Caki2 (cell line): Measurements from ENCODE around the gene ZNF335. TPM values are rescaled to one million over a fixed set of nuclear protein-coding genes. Genes with fewer than 3 reads are reported as not detected.
"Not testable (repeated sequence)": the region's sequence is repeated elsewhere in the genome, so short reads cannot be mapped to it uniquely, and the experiment has no call there.

Source experiments
- DNase-seq: peaks from one replicate; pipeline ENCODE4 v3.0.0-alpha.2; 2015; ENCODE audit warnings: low read depth
- in situ Hi-C: cut with HindIII; loops from 2 replicates; pipeline ENCODE4 v1.10.0; 2016; ENCODE audit warnings: low sequenced_read_pairs, low pct_unique_long_range_greater_than_20kb, mixed read lengths
- total RNA-seq: library from RNA; depleted of rRNA; stranded (reverse); fragments of >200 nt; shearing (Covaris generic); gene quantifications from 2 replicates; pipeline ENCODE4 v1.2.3, GENCODE V29; 2014; ENCODE audit warnings: low replicate concordance

The ZNF335 gene
- total RNA-seq, 1 experiment from 2014 or later, result 4.8 TPM

DNA sequence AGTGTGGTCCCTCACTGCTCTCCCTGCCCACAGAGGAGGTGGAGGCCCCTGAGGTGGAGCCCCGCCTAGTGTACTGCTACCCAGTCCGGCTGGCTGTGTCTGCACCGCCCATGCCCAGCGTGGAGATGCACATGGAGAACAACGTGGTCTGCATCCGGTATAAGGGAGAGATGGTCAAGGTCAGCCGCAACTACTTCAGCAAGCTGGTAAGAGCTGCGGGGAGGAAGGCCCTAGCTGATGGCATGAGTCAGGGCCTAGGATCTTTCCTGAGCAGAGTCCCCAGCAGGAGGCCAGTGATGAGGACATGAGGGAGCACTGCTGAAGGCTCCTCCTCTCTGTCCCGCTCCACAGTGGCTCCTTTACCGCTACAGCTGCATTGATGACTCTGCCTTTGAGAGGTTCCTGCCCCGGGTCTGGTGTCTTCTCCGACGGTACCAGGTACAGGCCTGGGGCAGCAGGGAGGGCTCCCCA is 26.3 kb downstream of the ZNF335 start:
- no peak for DNase-seq
- in situ Hi-C loops, result no loop called here

DNA sequence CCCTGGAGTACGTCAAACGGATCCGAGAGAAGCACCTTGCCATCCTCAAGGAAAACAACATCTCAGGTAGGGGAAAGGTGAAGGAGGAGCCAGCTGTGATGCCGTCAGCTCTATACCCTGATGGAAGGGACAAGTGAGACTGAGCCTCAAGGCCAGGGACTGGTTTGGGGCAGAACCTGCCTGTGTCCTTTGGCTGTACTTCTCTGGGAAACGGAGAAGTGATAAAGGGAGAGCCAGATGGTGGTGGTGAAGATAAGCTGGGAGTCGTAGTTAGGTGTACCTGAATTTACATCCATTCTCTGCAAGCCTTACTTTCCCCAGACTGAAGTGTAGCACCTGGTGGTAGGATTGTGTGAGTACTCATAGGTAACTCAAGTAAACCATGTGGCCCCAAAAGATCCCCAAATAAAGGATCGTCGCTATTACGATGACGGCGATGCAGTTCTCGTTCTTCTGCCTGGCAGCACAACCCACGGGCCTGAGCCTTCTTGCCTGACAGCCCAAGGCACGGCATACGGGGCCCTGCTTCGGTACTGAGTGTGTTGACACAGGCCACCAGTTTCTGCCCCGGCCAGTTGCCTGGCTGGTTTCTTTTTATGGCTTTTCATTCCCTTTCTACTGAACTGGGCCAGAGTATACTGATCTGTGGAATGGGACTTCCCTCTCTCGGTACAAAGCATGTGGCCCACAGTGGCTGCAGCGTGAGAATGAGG is 26.9 kb downstream of the ZNF335 start:
- in situ Hi-C loops, result no loop called here

DNA sequence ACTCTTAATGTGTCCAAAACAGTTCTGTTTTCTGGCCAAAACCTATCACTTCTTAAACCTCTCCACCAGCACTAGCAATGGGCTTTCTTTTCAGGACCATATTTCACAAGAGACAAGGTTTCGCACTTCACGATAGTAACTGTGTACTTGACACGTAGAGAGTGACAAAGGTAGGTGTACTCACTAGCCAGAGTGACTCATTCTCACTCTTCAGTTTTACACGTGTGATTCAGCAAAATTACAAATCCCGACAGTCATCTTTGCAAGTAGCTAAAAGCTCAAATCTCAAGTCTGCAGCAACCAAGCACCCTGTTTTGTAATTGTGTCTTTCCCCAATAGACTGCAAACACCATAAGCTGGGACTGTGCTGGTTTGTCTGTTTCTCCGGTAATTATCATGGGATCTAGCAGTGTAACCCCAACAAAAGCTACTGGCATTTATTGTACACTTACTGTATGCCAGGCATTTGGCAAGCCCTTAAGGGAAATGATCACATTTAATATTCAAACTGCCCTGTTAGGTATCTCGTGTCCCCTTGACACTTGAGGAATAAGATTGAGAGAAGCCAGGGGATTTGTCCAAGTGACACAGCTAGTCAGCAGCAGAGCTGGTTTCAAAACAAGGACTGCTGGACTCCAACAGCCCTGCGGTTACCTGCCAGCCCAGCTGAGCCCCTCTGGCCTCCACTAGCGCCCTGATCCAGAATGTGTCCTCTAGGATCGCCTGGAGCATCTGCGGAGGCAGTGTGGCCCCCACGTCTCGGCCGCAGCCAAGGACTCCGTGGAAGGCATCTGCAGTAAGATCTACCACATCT is 27.6 kb downstream of the ZNF335 start:
- DNase-seq, result peak; percentile 69
- in situ Hi-C loops, result no loop called here

More for the DNA sequence above, 26.9 kb downstream of the ZNF335 start:
- DNase-seq, result no peak

DNA sequence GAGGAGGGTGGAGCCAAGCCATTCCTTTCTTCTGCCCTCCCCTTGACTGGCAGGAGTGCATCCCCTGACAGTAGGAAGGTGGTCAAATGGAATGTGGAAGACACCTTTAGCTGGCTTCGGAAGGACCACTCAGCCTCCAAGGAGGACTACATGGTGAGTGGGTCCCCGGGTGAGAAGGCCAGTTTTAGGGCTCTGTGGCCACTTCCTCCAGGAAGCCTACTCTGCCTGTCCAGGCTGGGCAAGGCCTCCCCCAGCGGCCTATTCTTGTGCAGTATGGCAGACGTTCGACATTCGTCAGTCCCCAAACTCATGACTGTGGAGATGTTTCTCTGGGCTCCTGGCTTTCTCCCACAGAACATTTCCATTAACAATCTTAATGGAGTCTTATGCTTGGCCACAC is 28.4 kb downstream of the ZNF335 start:
- in situ Hi-C loops, result no loop called here

DNA sequence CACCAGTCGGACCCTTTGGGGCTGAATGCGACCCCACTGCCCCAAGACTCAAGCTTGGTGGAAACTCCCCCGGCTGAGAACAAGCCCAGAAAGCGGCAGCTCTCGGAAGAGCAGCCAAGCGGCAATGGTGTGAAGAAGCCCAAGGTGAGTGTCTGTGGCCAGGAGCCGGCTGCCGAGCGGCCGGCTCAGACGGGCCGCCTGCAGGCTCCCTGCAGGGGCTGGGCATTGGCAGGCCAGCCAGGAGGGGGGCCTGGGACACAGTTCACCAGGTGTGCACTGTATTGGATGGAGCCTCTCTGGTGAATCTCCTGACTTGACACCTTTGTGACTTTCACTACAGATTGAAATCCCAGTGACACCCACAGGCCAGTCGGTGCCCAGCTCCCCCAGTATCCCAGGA is 31.5 kb downstream of the ZNF335 start:
- DNase-seq, result no peak
- in situ Hi-C loops, result no loop called here

More for the DNA sequence above, 28.4 kb downstream of the ZNF335 start:
- DNase-seq, result no peak

DNA sequence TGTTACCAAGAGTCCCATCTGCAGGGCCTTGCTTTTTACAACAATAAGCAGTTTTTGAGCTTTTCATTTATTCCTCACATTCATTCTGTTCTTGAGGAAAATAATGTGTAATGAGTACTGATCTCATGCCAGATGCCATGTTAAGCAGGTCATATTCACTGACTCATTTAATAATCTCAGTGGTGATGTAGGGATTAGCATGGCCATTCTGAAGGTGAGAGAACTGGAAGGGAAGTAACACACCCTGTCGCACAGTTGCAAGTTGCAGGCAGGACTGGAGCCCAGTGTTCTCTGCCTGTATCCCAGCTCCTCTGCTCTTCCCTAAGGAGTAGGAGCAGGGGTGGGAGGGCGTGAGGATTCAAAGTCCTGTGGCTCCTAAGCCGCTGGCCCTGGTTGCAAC is 31.9 kb downstream of the ZNF335 start:
- in situ Hi-C loops, result no loop called here
- DNase-seq, result no peak

DNA sequence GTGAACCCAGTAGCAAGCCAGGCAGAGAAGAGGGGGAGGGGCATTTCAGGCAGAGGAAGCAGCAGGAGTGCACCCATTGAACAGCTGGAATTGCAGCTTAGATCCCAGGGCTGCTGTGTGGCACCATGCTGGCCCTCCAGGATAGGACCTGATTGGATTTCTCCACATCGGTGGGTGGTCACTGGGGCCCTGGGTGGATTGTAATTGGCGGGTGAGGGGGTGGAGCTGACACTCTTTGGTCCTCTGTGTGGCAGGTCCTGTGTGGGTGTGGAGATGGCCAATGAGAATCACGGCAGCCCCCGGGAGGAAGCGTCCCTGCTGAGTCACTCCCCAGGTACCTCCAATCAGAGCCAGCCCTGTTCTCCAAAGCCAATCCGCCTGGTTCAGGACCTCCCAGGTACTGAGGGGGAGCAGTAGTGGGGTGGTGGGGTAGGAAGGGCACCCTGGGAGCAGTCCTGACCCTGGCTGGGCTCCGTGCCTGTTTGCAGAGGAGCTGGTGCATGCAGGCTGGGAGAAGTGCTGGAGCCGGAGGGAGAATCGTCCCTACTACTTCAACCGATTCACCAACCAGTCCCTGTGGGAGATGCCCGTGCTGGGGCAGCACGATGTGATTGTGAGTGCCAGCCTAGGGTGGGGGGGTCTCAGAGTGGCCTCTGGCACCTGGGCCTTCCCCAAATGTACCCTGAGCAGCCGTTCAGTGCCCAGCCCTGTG is 33.1 kb downstream of the ZNF335 start:
- in situ Hi-C loops, result no loop called here
- DNase-seq, result no peak

DNA sequence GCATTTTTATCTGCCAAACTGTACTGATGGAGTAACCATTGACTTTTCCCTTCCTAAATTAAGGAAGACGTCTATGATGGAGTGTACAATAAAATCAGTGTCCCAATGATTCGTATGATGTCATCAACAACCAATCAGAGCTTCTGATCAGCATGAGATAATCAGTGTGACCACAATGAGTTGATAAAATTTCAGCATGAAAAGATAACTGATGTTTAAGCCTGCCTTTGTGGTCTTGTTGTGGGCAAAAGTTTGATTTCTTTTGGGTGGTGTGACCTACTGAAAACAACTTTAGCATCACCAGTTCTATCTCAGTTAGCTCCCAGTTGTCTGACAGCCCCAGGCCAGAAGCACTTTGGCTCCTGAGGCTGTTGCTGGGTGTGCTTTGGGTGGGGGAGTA is 34.2 kb downstream of the ZNF335 start:
- in situ Hi-C loops, result no loop called here

DNA sequence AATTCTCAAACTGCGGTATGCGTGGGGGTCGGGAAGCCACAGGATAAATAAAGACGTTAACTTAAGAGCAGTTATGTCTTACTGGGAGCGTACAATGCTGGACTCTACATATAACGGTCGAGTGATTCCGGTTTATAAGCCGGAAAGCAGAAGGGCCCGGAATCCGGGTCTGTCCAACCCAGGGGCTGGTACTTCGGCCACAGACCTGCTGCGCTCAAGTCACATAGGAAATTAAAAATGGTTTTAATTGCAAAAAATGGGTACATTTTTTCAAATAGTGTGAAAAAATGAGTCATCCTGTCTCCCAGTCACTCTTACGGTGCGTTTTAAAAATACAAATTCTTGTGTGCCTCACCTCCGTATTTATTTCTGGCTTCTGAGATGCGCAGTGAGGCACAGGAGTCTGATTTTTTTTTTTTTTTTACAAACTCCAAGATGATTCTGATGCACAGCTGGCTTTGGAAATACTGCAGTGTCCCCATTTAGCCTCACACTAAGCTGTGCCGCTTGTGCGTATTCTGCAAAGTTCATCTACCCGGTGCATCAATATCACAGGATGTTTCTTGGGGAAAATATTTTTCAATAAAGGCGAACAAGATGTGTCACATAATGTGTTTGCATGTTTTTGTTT is 36.5 kb downstream of the ZNF335 start:
- in situ Hi-C loops, result no loop called here
- no peak for DNase-seq

More for the DNA sequence above, 34.2 kb downstream of the ZNF335 start:
- no peak for DNase-seq

DNA sequence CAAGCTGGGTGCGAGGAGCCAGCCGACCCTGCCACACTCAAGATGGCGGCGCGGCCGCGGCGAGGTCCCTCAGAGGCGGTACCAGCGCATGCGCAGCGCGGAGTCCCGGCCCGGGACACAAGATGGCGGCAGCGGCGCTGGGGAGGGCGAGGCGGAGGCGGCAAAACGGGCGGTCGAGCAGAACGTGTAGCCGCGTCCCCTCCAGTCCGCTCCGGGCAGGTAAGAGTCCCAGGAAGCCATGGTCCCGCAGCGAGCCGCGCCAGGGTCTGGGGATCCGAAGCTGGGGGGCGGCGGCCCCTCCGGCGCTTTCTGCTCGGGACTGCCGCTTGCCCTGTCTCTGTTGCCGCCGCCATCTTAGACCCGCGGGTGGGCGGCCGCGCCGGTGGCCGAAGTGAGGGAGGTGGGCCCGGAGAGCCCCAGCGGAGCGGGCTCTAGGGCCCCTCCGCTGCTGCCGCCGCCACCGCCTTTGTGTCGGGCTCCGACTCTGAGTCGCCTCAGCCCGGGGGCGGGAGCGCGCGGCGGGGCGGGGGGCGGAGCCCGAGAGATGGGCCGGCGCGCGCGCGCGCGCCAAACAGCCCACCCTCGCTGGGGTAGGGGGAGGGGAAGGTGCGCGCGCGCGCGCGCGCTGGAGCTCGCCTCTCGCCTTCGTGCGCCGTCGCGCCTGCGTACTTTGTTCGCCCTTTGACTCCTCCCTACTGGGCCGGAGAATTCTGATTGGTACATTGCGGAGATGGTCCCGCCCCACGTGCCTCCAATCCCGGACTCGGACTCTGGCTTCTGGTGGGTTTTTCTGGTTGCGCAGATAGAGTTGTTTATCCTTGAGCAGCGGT is 37.2 kb downstream of the ZNF335 start, which contains the start of gene PCIF1:
TSS of gene PCIF1 (plus strand) at position 98 of the 830 bp plus-strand sequence. CDS start 4,317 bp downstream, outside the sequence.
- peak; percentile 99 for DNase-seq
- in situ Hi-C loops, result no loop called here

DNA sequence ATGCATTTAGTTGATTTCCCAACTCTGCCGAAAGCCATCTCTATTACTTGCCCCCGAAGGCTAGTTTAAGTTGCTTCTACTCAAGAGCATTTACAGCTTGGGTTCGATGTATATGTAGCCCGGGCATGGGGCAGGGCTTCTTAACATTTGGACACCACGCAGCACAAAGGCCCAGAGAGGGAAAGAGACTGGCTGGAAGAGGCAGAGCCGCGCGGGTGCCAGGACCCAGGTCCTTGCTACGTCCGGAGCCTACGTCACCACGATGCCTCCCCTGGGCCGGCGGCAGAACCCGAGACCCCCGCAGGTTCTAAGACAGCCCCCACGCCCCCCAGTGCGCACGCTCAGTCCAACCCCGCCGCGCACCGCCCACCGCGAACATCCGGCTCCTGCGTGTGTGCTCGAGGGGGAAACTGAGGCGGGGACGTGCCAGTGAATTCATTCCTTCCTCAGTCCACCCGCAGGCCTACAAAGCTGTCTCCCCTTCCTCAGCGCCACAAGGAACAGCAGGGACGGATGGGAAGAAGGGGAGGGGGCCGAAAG is 37.9 kb downstream of the ZNF335 start:
- in situ Hi-C loops, result no loop called here
- no peak for DNase-seq

DNA sequence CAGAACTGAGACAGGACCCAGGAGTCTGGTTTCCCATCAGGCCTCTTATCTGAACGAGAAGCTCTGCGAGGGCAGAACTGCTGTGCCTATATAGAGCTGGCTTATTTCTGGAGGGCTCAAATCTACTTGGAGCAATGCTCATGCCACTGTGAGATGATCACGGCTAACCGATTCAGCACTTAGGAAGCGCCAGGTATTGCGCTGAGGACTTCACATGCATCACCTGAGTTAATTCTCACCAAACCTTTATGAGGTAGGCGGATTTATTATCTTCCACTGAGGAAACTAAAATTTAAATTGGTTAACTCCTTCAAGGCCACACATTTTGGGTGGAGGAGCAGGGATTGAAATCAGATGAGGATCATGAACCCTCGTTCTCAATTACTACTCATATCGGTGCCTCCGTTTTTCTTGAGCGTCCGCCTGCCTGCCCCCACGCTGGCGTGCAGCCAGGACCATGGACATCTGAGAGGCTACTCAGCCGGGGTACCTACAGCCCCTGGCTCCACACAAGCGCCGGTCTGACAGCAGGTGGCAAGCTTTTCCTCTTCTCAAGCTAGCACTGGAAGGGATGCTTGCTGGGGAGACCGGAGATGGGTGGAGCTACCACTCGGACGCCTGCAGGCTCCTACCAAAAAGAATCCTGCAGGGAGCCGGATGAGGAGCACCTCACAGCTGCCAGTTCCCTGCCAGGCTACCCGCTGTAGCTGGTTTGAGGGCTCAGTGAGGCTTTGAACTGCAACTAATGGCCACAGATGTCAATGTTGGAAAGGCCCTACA is 38.5 kb downstream of the ZNF335 start:
- peak; percentile 79 for DNase-seq
- in situ Hi-C loops, result no loop called here

DNA sequence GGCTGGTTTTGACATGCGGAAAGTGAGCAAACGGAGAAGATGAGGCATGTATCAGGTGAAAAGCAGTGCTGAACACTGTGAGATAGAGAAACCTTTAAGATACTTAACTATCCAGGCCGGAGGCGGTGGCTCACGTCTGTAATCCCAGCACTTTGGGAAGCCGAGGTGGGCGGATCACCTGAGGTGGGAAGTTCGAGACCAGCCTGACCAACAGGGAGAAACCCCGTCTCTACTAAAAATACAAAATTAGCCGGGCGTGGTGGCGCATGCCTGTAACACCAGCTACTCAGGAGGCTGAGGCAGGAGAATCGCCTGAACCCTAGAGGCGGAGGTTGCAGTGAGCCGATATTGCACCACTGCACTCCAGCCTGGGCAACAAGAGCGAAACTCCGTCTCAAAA is 40.3 kb downstream of the ZNF335 start:
- DNase-seq, in situ Hi-C loops: not testable (repeated sequence)

DNA sequence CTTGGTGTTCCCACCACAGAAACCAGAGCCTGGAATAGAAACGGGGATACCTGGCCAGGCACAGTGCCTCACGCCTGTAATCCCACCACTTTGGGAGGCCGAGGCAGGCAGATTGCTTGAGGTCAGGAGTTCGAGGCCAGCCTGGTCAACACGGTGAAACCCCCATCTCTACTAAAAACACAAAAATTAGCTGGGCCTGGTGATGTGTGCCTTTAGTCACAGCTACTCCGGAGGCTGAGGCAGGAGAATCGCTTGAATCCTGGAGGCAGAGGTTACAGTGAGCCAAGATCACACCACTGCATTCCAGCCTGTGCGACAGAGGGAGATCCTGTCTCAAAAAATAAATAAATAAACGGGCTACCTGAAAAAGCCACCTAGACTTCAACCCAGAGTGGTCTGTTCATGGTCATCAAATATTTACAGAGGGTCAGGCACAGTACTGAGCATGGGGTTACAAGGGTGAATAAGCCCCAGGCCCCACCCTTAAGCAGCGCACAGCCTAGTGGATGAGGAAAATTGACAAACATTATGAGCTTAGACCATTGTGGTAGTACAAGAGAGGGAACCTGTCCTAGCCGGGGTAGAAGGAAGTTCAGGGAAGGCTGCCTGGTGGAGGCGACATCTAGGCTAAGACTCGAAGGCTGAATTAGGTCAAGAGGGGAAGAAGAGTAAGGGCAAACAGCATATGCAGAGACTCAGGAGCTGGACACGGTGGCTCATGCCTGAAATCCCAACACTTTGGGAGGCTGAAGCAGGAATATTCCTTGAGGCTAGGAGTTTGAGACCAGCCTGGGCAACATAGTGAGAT is 44.7 kb downstream of the ZNF335 start:
- no peak for DNase-seq
- in situ Hi-C loops, result no loop called here

DNA sequence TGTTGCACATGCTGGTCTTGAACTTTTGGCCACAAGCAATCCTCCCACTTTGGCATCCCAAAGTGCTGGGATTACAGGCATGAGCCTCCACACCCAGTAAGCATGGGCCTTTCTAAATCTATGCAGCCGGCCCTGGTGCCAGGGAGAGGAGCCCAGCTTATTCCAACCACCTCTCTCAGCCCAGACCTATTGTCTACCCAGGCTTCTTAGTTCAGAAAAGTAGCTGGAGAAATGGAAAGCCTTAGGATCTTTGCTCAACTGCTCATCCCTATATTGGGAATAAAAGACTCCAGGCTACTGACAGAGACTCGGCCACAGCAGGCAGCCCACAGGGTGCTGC is 45.3 kb downstream of the ZNF335 start:
- in situ Hi-C loops, result no loop called here
- DNase-seq, result no peak
